Loucy (cell line): ENCODE data around the gene SLC2A11.

ENCODE experiments used
- H2AFZ ChIP-seq: fragments of 200-600 bp; sonication (generic); 2 replicates; pipeline ENCODE4 v1.6.0; 2016; ENCODE audit warnings: antibody characterized with exemption, mild to moderate bottlenecking, low read length, moderate library complexity
- H3F3A ChIP-seq: fragments of 200-600 bp; 2 replicates; pipeline ENCODE4 v1.6.0; 2016; ENCODE audit warnings: antibody characterized with exemption, low read depth, mild to moderate bottlenecking
- H3K27me3 ChIP-seq: fragments of 200-600 bp; sonication (generic); 2 replicates; pipeline ENCODE4 v1.6.1; 2014; ENCODE audit warnings: low read length, mild to moderate bottlenecking; ENCODE audit not compliant: insufficient read depth, poor library complexity, severe bottlenecking
- H3K36me3 ChIP-seq: fragments of 200-600 bp; sonication (generic); 2 replicates; pipeline ENCODE4 v1.6.1; 2016; ENCODE audit warnings: low read length; ENCODE audit not compliant: insufficient read depth
- H3K4me1 ChIP-seq: fragments of 200-600 bp; sonication (generic); 2 replicates; pipeline ENCODE4 v1.5.1; 2014; ENCODE audit warnings: low read length, mild to moderate bottlenecking; ENCODE audit not compliant: insufficient read depth, poor library complexity, severe bottlenecking
- H3K4me2 ChIP-seq: fragments of 200-600 bp; sonication (generic); 2 replicates; pipeline ENCODE4 v1.6.0; 2014; ENCODE audit warnings: antibody characterized with exemption, low read length, low read depth, mild to moderate bottlenecking; ENCODE audit not compliant: poor library complexity, severe bottlenecking
- H3K4me3 ChIP-seq: fragments of 200-600 bp; sonication (generic); 2 replicates; pipeline ENCODE4 v1.5.1; 2014; ENCODE audit warnings: low read length, mild to moderate bottlenecking, mixed read lengths; ENCODE audit not compliant: poor library complexity, severe bottlenecking
- H3K79me2 ChIP-seq: fragments of 200-600 bp; sonication (generic); 2 replicates; pipeline ENCODE4 v1.6.1; 2014; ENCODE audit warnings: low read length; ENCODE audit not compliant: insufficient read depth
- H3K9ac ChIP-seq: fragments of 200-600 bp; sonication (generic); 2 replicates; pipeline ENCODE4 v1.6.0; 2014; ENCODE audit warnings: mild to moderate bottlenecking, low read depth, low read length, moderate library complexity; ENCODE audit not compliant: poor library complexity, severe bottlenecking
- H3K9me2 ChIP-seq: fragments of 200-600 bp; sonication (generic); replicated peaks from 2 replicates; pipeline ENCODE4 v1.6.1; 2016; ENCODE audit warnings: low read depth, low read length, mixed read lengths
- H3K9me3 ChIP-seq: fragments of 200-600 bp; sonication (generic); 2 replicates; pipeline ENCODE4 v1.6.1; 2014; ENCODE audit warnings: mild to moderate bottlenecking, antibody characterized with exemption, low read length, low read depth; ENCODE audit not compliant: insufficient read depth
- H4K20me1 ChIP-seq: fragments of 200-600 bp; sonication (generic); 2 replicates; pipeline ENCODE4 v1.6.0; 2014; ENCODE audit warnings: antibody characterized with exemption, low read length, mild to moderate bottlenecking; ENCODE audit not compliant: insufficient read depth, poor library complexity, severe bottlenecking
- CTCF ChIP-seq: fragments of 200-600 bp; sonication (generic); conservative IDR thresholded peaks from 2 replicates; pipeline ENCODE4 v1.5.1; 2014; ENCODE audit warnings: mild to moderate bottlenecking, antibody characterized with exemption, low read length
- EZH2phosphoT487 ChIP-seq: fragments of 200-600 bp; IDR thresholded peaks from 2 replicates; pipeline ENCODE4 v1.6.1; 2018; ENCODE audit warnings: antibody characterized with exemption, mild to moderate bottlenecking, moderate library complexity, borderline replicate concordance

SLC2A11 gene

GRCh38 chr22:23841736-23842445 is 15.8 kb upstream of the SLC2A11 start:
- Histone ChIP-seq H3K79me2 (peaks cover 9% of the 10 kb centered on the region; the same call in 1 of the 2 replicates), H3K36me3 (peaks cover 7% of the 10 kb centered on the region; the same call in 1 of the 2 replicates), H3K4me1 (peaks cover 23% of the 10 kb centered on the region), H2AFZ (no peak overlapping the region), H3K4me2 (no peak overlapping the region), H3F3A (no peaks in the 10 kb centered on the region), H4K20me1 (no peaks in the 10 kb centered on the region), H3K9me2 (no peaks in the 10 kb centered on the region), H3K9ac (no peak overlapping the region), H3K4me3 (no peak overlapping the region), H3K9me3 (no peaks in the 10 kb centered on the region), H3K27me3 (no peaks in the 10 kb centered on the region)
- TF ChIP-seq EZH2phosphoT487 (no peak), CTCF (no peak)

GRCh38 chr22:23842599-23842998 is 15.1 kb upstream of the SLC2A11 start:
- Histone ChIP-seq H3K36me3 (peaks cover 4% of the 10 kb centered on the region; the same call in 1 of the 2 replicates), H3K4me3 (no peak overlapping the region), H3K27me3 (no peaks in the 10 kb centered on the region), H3K9me2 (no peaks in the 10 kb centered on the region), H3K9me3 (no peaks in the 10 kb centered on the region), H3K4me2 (no peak overlapping the region), H3K4me1 (peaks cover 23% of the 10 kb centered on the region), H3K79me2 (peaks cover 7% of the 10 kb centered on the region; the same call in 1 of the 2 replicates), H2AFZ (no peak overlapping the region), H3K9ac (peak overlapping the region; percentile 13), H3F3A (no peaks in the 10 kb centered on the region), H4K20me1 (no peaks in the 10 kb centered on the region)
- peak; percentile 16; the same call in 1 of the 2 replicates for TF ChIP-seq CTCF
- no peak for TF ChIP-seq EZH2phosphoT487

GRCh38 chr22:23844739-23845202 is 12.9 kb upstream of the SLC2A11 start:
- H3K9me3 ChIP-seq, result no peaks in the 10 kb centered on the region
- peak overlapping the region; percentile 28 for H3K9ac ChIP-seq
- H3K27me3 ChIP-seq, result no peaks in the 10 kb centered on the region
- TF ChIP-seq EZH2phosphoT487 (no peak), CTCF (no peak)
- H2AFZ ChIP-seq, result no peak overlapping the region
- peak overlapping the region; percentile 3 for H3K4me3 ChIP-seq
- H3F3A ChIP-seq, result no peaks in the 10 kb centered on the region
- H3K9me2 ChIP-seq, result no peaks in the 10 kb centered on the region
- peaks cover 13% of the 10 kb centered on the region for H3K4me1 ChIP-seq
- H3K79me2 ChIP-seq, result no peaks in the 10 kb centered on the region
- H3K36me3 ChIP-seq, result no peaks in the 10 kb centered on the region
- H4K20me1 ChIP-seq, result no peaks in the 10 kb centered on the region
- H3K4me2 ChIP-seq, result peak overlapping the region; percentile 37
